WTC11 (cell line): ENCODE results near the gene HS3ST3A1.

Experiments used
- CTCF ChIP-seq: fragments of 200-600 bp; IDR thresholded peaks from 2 replicates; pipeline ENCODE4 v1.8.0; 2022; ENCODE audit warnings: antibody characterized with exemption
- ESRRA ChIP-seq: sonication (generic); formaldehyde crosslinking; IDR thresholded peaks from 2 replicates; pipeline ENCODE4 v1.8.1; 2022; ENCODE audit warnings: mild to moderate bottlenecking, missing genetic modification reagents, borderline replicate concordance
- FOXJ3 ChIP-seq: sonication (generic); formaldehyde crosslinking; IDR thresholded peaks from 2 replicates; pipeline ENCODE4 v1.9.0; 2021; ENCODE audit warnings: missing genetic modification reagents, mild to moderate bottlenecking, borderline replicate concordance
- JUN ChIP-seq: sonication (generic); formaldehyde crosslinking; IDR thresholded peaks from 2 replicates; pipeline ENCODE4 v1.8.0; 2023; ENCODE audit warnings: mild to moderate bottlenecking, missing genetic modification reagents
- MAX ChIP-seq: sonication (generic); formaldehyde crosslinking; IDR thresholded peaks from 2 replicates; pipeline ENCODE4 v1.8.0; 2022; ENCODE audit warnings: mild to moderate bottlenecking, missing genetic modification reagents
- NFYB ChIP-seq: sonication (generic); formaldehyde crosslinking; conservative IDR thresholded peaks from 2 replicates; pipeline ENCODE4 v1.8.0; 2022; ENCODE audit warnings: low read depth, missing genetic modification reagents
- PRDM15 ChIP-seq: sonication (generic); formaldehyde crosslinking; IDR thresholded peaks from 2 replicates; pipeline ENCODE4 v1.8.0; 2022; ENCODE audit warnings: missing genetic modification reagents
- TEAD1 ChIP-seq: sonication (generic); formaldehyde crosslinking; IDR thresholded peaks from 2 replicates; pipeline ENCODE4 v1.8.0; 2022; ENCODE audit warnings: mild to moderate bottlenecking, missing genetic modification reagents
- ZNF263 ChIP-seq: sonication (generic); formaldehyde crosslinking; IDR thresholded peaks from 2 replicates; pipeline ENCODE4 v1.8.1; 2022; ENCODE audit warnings: low read depth, mild to moderate bottlenecking, moderate library complexity, missing genetic modification reagents
- TF ChIP-seq, protein P1 (sequence below): sonication (generic); formaldehyde crosslinking; IDR thresholded peaks from 2 replicates; pipeline ENCODE4 v1.8.1; 2023; ENCODE audit warnings: mild to moderate bottlenecking, missing genetic modification reagents, moderate library complexity
- TF ChIP-seq, protein P2 (sequence below): sonication (generic); formaldehyde crosslinking; IDR thresholded peaks from 2 replicates; pipeline ENCODE4 v1.8.1; 2023; ENCODE audit warnings: mild to moderate bottlenecking, moderate library complexity, missing genetic modification reagents

GRCh38 chr17:13540546-13540945 is 61.2 kb downstream of the HS3ST3A1 start:
- no peak for TF ChIP-seq JUN (CRISPR knock-in tag)
- no peak for TF ChIP-seq MAX
- no peak for TF ChIP-seq CTCF
- TF ChIP-seq TEAD1 = no peak
- TF ChIP-seq, protein P1, sequence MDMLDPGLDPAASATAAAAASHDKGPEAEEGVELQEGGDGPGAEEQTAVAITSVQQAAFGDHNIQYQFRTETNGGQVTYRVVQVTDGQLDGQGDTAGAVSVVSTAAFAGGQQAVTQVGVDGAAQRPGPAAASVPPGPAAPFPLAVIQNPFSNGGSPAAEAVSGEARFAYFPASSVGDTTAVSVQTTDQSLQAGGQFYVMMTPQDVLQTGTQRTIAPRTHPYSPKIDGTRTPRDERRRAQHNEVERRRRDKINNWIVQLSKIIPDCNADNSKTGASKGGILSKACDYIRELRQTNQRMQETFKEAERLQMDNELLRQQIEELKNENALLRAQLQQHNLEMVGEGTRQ = no peak
- no peak for TF ChIP-seq FOXJ3 (CRISPR knock-in tag)
- TF ChIP-seq ZNF263 (CRISPR knock-in tag) = no peak
- TF ChIP-seq, protein P2, sequence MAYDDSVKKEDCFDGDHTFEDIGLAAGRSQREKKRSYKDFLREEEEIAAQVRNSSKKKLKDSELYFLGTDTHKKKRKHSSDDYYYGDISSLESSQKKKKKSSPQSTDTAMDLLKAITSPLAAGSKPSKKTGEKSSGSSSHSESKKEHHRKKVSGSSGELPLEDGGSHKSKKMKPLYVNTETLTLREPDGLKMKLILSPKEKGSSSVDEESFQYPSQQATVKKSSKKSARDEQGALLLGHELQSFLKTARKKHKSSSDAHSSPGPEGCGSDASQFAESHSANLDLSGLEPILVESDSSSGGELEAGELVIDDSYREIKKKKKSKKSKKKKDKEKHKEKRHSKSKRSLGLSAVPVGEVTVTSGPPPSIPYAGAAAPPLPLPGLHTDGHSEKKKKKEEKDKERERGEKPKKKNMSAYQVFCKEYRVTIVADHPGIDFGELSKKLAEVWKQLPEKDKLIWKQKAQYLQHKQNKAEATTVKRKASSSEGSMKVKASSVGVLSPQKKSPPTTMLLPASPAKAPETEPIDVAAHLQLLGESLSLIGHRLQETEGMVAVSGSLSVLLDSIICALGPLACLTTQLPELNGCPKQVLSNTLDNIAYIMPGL = no peak
- no peak for TF ChIP-seq NFYB (CRISPR knock-in tag)
- TF ChIP-seq ESRRA (CRISPR knock-in tag) = no peak
- TF ChIP-seq PRDM15 (CRISPR knock-in tag) = no peak
